Stimulated activated CD4-positive, alpha-beta T cell treated with anti-CD3 and anti-CD28 coated beads, Interleukin-2, amount 100 ng/mL, for 24 hours (primary cell): ENCODE data around the gene IGFBP6.

ENCODE experiments used
- DNase-seq, 2 donors: peaks; one replicate each; pipeline ENCODE4 v3.0.0-alpha.2; 2020

Gene IGFBP6

DNA sequence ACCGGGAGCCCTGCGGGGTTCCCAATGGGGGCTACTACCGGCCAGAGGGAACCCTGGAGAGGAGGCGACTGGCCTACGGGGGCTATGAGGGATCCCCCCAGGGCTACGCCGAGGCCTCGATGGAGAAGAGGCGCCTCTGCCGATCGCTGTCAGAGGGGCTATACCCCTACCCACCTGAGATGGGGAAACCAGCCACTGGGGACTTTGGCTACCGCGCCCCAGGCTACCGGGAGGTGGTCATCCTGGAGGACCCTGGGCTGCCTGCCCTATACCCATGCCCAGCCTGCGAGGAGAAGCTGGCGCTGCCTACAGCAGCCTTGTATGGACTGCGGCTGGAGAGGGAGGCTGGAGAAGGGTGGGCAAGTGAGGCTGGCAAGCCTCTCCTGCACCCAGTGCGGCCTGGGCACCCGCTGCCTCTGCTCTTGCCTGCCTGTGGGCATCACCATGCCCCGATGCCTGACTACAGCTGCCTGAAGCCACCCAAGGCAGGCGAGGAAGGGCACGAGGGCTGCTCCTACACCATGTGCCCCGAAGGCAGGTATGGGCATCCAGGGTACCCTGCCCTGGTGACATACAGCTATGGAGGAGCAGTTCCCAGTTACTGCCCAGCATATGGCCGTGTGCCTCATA is 37.9 kb upstream of the IGFBP6 start:
- no peak for DNase-seq

DNA sequence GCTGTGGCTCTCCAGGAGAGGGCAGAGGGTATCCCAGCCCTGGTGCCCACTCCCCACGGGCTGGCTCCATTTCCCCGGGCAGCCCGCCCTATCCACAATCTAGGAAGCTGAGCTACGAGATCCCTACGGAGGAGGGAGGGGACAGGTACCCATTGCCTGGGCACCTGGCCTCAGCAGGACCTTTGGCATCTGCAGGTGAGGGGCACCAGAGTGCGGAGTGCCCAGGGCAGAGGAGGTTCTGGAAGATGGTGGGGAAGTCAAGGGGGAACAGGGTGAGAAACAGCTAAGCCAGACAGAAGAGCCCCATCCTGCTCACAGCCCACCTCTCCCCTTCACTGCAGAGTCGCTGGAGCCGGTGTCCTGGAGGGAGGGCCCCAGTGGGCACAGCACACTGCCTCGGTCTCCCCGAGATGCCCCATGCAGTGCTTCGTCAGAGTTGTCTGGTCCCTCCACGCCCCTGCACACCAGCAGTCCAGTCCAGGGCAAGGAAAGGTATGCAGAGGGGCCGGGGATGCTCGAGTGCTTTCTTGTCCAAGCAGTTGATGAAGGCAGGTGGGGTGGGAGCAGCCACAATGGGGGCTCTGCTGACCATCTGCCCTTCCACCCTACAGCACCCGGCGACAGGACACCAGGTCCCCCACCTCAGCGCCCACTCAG is 37.3 kb upstream of the IGFBP6 start:
- no peak for DNase-seq

DNA sequence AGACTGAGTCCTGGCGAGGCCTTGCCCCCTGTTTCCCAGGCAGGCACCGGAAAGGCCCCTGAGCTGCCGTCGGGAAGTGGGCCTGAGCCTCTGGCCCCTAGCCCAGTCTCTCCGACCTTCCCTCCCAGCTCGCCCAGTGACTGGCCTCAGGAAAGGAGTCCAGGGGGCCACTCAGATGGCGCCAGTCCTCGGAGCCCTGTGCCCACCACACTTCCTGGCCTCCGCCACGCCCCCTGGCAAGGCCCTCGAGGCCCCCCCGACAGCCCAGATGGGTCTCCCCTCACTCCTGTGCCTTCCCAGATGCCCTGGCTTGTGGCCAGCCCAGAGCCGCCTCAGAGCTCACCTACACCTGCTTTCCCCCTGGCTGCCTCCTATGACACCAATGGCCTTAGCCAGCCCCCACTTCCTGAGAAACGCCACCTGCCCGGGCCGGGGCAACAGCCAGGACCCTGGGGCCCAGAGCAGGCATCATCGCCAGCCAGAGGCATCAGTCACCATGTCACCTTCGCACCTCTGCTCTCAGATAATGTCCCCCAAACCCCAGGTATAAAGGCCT is 36.7 kb upstream of the IGFBP6 start:
- no peak for DNase-seq

DNA sequence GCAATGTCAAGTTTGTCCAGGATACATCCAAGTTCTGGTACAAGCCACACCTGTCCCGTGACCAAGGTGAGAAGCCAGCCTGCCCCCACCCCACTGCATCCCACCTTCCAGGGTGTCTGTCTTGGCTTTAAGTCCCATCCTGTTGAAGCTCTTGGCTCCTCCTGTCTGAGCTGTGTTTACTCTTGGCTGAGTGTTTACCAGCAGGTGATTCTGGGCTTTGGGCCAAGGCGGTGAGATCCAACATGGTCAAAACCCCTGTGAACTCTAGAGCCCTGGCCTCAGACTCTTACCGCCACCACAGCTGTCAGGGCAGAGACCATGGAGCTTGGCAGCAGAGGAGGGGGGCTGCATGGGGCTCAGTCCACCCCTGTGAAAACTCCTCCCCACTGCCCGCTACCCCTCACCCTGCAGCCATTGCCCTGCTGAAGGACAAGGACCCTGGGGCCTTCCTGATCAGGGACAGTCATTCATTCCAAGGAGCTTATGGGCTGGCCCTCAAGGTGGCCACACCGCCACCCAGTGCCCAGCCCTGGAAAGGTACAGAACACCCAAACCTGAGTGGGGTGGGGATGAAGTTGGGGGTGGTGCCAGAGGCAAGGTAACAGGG is 36.0 kb upstream of the IGFBP6 start:
- DNase-seq = no peak

DNA sequence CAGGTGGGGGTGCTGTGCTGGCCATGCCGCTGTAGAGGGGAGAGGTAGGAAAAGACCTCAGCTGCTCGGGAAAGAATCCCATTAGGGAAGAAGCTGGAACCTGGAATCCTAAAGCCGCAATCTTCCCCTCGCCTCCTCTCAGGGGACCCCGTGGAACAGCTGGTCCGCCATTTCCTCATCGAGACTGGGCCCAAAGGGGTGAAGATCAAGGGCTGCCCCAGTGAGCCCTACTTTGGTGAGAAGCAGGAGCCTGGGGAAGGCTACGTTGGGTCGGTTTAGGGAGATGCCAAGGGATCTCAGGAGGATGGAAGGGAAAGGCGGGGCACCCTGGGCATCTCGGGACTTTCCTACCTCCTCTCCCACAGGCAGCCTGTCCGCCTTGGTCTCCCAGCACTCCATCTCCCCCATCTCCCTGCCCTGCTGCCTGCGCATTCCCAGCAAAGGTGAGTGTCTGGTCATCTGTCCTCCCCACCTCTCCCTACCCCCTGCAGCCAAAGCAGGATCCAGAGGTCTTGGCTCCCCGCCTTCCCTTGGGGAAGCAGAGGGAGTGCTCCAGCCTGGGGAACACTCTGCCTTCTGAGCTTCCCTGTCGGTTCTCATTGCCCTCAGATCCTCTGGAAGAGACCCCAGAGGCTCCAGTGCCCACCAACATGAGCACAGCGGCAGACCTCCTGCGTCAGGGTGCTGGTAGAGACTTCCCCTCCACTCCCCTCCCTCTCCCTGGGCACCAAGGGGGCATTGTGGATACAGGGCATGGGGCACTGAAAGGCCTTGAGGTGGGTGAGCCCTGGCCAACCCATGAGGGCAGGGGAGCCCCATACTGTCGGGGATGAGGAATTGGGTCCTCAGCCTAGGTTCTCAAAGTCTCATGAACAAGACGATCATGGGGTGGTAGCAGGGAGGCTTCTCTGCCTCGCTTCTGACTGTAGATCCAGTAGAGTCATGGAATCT is 35.2 kb upstream of the IGFBP6 start:
- no peak for DNase-seq

DNA sequence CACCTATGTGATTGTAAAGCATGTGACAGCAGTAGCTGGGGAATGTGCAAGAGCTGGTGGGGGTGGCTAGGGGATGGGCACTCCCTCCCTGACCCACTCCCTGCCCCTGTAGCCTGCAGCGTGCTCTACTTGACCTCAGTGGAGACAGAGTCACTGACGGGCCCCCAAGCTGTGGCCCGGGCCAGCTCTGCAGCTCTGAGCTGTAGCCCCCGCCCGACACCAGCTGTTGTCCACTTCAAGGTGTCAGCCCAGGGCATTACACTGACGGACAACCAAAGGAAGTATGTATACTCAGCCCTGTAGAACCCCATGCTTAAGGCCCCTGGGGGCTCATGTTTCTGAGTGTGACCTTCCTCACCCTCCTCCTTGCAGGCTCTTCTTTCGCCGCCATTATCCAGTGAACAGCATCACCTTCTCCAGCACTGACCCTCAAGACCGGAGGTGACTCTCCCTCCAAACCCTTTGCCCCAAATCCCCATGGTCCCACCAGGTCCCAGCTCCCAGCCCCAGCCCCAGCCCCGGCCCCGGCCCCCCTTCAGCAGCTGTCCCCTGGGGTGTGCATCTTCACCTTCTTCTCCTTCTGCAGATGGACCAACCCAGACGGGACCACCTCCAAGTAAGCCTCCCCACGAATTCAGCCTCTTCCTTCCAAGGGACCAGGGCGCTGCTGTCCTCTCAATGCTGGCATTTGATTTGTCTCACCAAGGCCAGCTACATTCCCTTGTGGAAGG is 34.3 kb upstream of the IGFBP6 start:
- DNase-seq = no peak

DNA sequence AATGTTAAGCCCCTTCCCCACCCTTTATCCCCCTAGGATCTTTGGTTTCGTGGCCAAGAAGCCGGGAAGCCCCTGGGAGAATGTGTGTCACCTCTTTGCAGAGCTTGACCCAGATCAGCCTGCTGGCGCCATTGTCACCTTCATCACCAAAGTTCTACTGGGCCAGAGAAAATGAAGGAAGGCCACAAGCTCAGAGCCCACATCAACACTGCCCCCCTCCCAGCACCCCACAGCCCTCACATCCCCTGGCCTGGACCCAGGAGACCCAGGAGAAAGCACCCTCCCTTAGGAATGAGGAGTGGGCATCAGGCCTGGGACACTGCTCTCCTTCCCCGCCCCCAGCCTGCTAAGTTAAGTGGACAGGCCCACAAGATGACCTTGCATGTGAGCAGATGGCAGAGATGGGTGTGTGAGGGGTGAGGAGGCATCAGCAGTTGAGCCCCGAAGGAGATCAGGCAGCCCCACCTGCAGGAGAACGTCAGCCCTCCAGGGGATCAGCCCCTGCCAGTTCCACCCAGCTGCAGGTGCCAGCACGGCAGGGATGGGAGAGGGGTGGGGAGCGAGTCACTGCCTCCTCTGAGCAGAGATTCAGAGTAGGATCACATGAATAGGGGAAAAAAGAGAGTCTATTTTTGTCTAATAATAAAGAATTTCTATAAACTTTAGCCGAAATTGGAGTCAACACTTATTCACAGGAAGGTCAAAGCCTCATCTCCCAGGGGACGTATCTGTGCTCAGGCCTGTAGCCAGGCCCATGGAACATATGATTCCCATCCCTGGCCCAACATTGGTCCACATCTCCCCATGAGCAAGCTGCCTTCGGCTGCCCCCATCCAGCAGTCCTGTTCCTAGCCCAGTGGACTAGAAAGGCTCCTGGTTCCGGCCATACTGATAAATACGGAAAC is 33.5 kb upstream of the IGFBP6 start:
- DNase-seq = no peak

DNA sequence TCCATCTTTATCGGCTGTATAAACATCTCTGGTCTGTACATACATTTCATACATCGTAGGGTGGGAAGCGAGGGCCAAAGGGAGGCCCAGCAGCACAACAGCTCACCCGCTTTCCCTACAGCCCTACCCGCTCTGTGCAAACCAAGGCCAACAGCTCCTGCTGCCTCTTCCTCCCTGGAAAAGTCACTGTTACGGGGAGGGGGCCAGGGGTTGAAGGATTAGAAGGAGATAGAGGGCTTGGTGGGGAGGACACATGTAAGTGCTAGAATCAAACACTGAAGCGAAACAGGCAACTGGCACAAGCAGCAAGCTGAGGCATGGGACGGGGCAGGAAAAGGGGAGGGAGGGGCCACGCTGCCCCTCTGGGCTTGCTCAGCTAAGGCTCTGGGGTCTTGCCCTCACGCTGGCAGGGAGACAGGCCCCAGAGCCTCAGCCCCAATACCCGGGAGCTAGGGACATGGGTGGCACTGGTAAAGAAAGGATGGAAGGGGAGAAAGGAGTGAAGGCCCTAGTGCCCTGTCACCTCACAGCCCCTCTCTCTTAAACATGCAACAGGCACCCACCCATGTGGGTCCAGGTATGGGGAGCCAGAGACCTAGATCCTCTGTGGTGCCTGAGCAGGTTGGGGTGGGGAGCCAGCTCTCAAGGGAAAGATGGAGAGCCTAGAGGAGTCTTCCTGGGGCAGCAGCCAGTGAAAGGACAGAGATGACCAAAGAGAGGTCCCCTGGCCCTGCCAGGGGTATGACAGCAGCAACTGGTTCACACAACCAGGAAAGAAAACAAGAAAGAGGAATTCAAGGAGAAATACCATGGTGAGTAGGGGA is 32.6 kb upstream of the IGFBP6 start:
- DNase-seq = no peak

DNA sequence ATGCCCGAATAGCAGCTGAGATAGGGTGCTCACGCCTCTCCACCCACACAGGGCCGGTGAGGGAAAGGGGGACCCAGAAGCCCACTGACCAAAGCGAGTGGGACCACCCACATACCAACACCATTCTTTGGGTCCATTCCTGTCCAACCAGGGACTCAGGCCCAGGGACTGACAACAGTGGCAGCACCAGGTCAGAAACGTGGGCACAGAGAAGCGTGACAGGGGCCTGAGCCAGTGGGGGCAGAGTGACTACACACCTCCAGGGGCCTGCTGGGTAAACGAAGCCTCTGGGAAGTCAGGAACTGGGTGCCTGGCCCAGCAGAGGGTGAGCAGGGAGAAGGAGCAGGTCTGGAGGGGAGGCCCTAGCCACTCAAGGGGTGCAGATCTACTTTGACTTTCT is 32.0 kb upstream of the IGFBP6 start:
- DNase-seq = no peak

DNA sequence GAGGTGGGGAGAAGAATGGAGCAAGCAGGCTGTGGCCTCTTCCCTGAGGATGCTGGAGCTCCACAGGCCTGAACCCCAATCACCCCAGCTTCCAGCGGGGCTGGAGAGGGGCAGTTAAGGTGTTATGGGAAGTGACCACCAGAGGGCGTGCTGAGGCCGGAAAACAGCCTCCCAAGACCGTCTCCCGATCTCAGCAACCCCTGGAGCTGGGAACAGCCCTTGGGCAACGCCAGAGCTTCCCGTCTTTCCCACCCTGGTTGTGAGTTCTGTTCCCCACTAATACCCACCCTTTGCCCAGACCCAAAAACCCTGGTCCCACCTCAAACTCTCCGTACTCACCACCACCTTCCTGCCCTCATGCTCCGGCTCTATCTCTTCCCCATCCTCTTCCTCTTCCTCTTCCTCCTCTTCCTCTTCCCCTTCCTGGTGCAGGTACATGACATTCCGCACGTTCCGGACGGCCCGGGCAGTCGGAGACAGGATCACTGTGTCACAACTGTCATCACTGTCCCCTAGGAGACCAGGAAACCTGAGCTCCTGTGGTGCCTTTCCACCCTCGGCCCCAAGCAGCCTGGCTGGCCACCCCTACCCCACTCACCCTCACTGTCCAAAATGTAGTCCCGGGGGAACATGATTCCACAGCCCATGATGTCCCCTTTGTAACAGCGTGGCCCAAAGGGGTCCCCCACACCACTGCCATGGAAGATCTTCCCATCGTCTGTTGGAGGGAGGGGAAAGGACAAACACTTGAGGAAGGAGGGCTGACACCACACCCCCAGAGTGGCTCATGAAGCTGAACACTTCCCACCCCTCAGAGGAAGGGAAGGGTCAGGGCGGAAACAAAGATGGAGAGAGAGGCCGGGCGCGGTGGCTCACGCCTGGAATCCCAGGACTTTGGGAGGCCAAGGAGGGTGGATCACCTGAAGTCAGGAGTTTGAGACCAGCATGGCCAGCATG is 31.2 kb upstream of the IGFBP6 start:
- peak; percentile 77 to 79 for DNase-seq

DNA sequence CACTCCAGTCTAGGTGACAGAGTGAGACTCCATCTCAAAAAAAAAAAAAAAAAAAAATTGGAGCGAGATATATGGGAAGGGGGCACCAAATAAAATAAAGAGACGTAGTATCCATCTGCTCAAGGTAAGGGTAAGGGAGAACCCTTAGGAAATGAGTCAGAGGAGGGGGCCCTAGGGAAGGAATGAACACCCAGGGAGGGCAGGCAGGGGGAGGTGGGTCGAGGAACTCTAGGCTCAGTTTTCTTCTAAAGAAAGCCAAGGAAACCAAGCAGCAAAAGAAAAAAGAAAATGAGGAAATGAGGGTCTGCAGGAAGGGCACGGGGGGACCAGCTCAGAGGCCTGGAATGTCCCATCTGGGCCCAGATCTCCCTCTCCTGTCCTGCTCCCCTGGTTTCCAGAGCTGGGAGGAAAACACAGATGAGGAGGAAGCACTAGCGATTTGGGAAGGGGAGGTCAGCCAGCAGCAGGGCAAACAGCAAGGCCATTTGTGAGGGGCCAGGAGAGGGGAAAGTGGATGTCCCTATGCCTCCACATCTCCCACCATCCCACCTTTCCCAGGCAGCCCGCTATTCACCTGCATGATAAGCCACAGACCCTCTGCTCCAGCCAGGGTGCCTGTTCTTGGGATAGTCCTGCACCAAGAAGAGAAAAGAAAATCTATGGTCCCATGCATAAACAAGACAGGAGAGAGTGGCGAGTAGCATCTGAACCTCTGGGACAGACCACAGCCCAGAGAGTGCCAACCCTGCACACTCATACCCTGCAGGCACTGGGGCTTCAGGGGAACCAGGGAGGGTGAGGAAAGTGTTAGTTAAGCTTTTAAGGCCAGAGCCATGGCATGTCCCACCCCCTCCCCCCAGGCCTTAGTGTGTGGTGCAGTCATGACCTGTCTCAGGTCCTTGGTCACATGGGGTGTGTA is 30.1 kb upstream of the IGFBP6 start:
- DNase-seq = no peak

DNA sequence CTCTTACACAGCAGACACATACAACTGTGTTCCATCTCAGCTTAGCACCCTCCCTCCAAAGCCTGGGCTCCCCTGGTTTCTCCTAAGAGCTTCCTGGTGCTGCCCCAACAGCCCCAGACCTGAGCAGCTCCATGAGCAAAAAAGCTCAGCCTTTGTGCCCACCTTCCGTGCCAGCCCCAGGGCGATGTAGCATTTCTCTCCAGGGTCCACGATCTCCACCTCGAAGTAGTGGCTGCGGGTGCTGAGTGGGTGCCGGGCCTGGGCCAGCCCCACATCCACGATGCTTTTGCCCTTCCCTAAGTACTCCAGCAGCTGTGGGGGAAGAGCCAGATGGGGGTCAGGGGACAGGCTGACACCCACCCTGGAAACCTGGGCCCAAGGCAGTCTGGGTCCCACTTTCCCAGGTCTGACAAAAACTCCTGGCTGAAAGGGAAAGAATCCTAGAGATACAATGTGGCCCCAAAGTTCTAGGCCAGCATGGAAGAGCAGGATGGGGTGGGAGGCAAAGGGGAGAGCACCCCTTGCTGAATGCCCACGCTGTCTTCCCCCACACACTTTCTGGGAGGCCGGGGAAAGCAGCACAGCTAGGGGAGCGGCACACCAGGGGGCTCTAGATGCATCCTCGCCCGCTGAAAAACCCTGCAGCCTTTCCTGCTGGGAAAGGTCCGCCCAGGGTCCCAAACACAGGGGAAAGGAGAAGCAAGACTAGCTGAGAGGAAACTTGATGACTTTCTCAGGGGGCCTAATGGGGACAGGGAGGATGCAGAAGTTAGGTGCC is 29.3 kb upstream of the IGFBP6 start:
- DNase-seq = no peak

DNA sequence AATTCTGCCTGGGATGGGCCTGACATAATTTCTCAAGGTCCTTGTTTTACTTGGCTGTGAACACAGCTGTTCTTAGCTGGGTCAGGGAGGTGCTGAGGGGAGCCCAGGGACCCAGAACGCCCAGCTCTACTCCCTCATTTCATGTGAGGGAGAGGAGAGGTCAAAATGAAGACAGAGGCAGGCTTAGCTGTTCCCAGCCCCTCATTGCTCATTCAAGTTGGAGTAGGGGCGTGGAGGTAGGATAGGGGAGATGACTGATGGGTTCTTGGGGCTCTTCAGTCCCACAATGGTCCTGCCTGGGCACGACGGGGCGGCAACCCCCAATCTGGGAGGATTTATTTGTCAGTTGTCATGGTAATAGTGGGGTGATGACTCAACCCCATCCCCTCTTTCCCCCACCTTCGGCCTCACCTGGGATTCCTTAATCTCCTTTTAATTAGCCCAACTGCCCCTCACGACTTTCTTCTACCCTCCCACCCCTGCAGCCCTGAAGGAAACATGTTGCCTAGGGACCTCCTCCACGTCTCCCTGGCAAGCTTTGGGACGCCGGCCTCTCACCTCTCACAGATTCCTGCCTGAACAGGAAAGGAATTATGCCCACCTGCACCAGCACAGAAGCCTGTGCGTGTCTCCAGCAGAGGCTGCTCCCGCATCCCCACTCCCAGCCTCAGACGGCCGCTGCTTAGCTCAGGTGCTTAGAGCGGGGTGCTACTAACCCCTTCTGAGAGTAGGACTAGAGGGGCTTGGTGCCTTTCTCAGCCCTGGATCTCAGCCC is 28.5 kb upstream of the IGFBP6 start:
- DNase-seq = no peak

DNA sequence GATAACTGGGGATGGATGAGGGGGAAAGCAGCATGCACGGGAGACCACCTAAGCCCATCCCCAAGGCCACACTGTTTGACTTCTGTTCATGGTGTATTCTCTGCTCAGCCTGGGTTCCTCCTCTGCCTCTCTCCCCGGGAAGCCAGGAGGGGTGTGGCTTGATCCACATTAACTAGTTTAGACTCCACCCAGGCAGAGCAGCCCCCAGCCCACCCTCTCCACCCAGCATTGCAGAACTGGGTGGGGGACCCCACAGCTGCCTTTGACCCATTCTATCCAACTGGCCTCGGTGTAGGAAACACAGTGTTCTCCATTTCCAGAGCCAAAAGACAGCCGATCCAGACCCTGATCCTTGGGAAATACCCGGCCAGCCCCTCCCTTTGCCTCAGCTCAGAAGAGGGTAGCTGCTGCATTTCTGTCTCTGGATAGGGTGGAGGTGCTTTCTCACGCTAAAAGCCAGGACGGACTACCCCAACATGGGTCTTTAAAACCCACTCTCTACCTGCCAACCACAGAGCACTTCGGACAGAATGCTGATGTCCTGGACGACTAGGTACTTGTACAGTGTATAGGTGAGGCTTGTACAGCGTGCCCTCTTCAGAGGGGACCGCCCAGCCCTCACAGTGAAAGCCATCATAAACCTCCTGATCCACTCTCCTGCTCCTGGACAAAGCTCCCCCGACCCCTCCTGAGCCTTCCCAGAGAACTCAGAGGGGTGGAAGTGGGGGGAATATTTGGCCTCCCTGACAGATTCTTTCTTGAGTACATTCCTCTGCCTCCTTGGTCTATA is 27.7 kb upstream of the IGFBP6 start:
- no peak for DNase-seq

DNA sequence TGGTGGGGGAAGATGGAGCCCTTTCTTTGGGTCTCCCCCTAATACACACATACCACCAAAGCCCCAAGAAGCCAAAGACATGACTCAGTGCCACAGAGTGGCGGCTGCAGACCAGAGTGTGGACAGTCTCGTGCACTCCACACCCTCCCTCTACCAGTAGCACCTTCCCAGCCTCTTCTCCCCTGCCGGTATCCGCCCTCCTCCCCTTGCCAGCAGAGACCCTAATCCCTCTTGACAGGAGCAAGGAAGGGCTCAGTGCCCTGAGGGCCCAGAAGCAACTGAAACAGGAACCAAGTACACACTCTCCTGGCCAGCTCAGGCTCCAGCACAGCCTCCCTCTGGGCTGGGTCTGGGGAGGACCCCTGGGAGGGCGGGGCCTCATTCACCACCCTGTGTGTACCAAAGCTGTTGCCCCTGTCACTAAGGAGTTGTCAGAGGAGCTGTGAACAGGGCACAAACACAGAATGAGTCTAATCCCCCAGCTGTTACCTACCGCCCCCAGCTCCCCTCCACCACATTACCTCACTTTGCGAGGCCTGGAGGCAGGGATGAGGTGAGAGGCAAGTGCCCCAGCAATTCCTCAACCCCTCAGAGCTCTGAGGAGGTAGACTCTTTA is 26.5 kb upstream of the IGFBP6 start:
- DNase-seq = no peak
